Embryonic facial prominence (tissue), 1 donor: ENCODE measurements around the gene RGS12.

Experiments
- DNase-seq: peaks from one replicate; pipeline ENCODE4 v3.0.0-alpha.2; 2016; ENCODE audit errors: extremely low spot score

Gene RGS12

DNA sequence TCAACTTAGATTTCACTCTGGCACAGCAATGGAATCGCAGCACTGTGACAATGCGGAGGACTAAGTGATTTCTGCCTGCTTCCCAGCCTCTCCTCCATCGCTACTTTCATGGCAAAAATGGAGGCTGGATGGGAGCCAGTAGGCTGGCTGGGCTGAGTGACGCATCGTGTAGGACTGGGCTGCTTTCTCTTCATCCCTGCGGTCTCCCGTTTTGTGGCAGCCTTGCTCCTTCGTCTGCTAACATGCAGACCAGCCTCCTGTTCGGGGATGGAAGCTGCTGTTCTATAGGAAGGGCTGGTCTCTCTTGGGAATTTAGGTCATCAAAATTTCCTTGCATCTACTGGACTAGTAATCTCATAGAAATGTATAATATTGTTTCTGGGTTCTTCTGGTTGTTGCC lies 15.8 kb upstream of the RGS12 start:
- DNase-seq, result no peak

DNA sequence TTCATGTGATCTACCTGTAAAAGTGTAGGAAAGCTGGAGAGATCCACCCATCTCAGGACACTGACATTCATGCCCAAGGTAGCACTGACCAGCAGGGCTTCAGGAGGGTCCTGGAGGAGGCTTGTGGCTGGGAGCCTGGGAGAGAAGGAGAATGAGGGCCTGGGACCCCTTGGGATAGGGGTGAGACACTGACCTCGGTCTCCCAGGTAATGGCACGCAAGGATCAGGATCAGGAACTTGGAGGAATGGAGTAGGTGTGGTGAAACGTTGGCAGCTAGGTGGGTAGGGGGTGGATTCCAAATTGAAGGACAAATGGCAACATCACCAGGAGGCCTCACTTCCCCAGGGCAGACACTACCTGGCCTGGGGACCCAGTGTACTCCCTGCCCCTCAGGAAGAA lies 12.4 kb upstream of the RGS12 start:
- DNase-seq, result no peak

DNA sequence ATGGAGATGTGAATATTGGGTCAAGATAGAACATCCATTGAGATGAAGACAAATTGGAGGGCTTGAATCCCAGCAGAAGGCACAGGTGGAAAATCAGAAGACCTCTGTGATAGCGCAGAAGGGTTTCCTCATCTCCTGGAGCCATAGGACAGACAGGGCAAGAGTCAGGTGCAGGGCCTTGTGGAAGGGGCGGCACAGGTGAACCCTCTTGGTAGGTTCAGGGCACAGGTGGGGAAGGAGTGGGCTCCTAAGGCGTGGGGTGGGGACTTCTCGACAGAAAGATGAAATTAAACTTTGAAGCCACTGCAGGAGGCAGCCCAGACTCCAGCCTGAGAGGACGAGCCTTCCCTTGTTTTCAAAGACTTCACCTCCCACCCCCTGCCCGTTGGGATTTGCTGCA lies 9.3 kb upstream of the RGS12 start:
- DNase-seq, result no peak

DNA sequence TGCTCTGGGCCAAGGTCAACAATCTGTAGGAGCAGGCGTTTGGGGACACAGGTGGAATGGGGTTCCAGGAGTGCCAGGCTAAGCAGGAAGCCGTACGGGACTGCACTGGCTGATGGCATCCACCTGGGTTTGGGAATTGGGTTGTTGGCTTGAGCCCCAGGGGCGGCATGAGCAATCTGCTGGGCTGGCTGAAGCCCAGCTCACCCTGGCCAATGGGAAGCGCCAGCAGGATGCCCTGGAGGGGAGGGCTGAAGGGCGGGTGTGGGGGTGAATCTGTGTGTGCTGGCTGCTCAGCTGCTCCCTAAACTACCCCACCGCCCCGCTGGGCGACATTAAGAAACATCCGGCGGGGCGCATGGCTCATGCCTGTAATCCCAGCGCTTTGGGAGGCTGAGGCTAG lies 8.9 kb upstream of the RGS12 start:
- DNase-seq, result no peak

DNA sequence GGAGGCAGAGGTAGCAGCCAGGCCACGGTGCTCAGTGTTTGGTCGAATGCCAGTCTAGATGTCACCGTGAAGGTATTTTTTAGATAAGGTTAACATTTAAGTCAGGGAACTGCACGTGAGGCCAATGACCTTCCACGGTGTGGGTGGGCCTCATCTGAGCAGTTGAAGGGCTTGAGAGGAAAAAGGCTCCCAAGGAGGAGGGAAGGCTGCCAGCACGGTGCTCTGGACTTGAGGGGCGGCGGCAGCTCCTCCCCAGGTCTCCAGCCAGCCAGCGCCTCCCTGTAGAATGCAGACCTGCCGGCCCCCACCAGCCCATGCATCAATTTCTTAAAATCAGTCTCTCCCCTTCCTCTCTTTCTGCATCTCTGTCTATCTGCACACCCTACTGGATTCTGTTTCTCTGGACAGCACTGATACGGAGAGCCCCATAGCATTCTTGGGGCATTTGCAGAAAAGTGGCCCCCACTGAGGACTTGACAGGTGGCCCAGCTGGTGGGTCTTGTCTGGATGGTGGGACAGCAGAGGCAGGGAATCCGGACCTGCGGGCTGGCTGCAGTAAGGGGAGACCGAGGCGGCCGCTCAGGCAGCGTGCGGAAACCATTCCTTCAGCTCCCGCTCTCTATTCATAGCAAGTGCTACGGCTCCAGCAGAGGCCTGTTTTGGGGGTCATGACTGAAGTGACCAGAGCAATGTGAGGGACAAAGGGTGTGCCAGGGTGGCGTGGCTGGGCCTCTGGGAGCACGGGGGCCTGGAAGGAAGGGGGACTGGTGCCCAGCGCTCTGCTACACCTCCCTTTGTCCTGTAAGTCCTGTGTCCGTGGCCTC lies 7.9 kb upstream of the RGS12 start:
- no peak for DNase-seq

DNA sequence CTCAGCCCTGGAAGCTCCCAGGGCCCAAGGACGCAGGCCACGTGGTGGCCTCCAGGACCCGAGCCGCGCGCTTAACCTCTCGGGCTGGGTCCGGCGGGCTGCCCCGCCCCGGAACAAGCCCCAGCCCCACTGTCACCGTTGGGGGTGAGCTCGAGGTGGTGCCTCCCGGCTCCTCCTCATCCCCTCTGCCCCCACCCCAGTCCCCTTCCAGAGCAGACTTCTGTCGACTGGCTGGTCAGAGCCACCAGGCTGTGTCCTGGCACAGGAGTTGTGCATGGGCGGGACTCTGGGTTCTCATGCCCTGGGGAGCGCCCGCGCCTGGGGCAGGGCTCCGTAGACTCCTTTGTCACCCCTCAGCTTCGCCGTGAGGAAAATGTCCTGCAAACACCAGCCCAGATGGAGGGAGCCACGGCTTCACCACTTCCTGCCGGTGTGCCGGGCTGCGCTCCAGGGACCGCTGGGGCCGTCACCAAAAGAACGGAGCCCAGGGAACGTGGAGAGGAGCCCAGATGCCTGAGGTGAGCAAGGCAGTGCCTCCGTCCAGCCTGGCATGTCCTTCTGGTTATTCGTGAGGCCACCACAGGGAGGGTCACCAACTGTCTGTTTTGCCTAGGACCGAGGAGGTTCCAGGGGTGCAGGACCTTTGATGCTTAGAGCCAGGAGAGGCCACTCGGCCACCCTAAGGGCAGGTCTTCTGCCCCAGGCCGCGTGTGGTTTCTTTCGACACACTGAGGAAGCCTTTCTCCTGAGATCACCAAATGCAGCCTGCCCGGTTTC lies 7.1 kb upstream of the RGS12 start:
- no peak for DNase-seq

DNA sequence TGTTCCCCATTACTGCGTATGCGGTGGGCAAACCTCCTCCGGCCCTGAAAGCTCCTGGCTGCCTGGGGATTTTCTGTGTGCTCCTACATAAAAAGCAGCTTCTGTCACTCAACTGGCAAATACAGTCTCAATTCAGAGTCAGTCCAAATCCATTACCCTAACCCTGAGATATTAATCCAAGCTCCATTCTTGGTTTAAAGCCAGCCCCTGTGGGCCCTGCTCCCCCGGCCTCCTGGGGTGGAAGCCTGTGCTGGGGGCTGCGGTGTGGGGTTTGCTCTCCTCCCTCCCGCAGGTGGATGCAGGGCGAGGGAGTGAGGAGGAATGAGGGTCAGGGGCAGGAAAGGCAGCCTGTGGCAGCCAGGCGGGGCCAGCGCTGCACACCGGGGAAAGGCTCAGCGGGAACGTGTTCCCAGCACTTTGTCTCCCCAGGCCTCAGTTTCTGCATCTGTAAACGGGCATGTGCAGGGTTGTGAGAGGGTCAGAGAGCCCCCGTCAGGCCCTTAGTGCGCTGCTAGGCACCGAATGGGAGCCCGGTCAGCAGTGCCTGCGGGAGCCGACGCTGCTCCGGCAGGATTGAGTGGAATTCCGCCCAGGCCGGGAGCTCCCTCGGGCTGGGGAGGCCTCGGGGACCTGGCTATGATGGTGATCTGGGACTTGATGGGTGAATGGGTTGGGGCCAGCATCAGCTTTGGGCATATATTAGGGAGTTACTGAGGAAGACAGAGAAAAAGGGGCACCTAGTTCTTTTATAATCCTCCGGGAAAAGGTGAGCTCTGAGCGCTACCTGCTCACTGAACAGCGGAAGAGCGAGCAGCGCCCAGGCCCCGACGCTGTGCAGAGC lies 6.3 kb upstream of the RGS12 start:
- no peak for DNase-seq

DNA sequence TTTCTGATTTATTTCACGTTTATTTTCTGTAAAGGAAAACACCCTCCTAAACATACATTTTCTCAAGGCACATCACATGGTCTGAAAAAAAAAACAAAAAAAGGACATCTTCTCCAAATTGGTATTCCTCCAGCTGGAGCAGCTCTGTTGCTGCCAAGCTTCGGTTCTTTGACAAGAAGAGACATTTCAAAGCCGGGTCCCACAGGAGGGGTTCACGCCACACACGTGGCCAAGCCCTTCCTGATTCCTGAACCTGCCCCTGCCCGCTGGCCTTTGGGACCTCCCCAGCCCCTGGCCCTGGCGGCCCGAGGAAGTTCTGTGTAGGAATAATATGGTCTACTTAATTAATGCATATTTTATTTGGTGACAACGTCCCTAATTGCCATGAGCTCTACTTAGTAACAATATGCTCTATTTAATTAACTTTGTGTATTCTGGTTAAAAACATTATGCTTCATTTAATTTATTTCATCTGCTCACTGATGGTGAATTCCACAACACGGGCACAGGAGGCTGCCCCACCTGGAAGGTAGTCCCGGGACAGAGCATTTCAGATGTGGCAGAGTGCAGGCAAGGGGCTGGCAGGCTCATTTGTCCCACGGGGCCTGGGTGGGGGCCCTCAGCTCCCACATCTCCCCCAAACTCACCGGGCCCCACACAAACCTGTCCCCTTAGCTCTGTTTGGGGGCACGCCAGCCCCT lies 5.4 kb upstream of the RGS12 start:
- DNase-seq, result no peak

DNA sequence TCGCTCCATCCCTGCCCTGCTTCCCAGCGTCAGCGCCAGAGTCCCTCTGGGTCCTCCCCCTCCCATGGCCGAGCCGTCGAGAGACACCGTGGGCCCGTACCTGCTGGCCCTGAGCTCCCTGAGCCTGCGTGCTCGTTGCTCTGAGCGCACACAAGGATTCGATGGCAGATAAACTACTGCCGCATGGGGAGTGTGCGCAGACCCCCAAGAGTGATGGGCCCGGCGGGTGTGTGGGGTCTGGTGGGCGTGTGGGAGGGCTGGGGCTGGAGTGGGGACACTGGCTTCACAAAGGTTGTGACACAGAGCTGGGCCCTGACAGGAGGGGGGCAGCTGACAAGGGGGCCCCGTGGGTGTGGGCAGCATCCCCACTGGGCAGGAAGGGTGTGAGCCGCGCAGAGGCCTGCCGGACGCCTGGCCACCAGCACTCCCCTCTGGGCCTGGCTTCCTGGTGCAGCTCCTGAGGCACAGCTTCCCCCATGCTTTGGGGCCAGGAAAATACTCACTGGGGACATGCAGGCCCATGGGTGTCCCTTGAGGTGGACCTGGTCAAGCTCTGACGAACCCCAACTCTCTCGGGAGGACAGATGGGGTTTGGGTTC lies 4.8 kb upstream of the RGS12 start:
- DNase-seq, result no peak

DNA sequence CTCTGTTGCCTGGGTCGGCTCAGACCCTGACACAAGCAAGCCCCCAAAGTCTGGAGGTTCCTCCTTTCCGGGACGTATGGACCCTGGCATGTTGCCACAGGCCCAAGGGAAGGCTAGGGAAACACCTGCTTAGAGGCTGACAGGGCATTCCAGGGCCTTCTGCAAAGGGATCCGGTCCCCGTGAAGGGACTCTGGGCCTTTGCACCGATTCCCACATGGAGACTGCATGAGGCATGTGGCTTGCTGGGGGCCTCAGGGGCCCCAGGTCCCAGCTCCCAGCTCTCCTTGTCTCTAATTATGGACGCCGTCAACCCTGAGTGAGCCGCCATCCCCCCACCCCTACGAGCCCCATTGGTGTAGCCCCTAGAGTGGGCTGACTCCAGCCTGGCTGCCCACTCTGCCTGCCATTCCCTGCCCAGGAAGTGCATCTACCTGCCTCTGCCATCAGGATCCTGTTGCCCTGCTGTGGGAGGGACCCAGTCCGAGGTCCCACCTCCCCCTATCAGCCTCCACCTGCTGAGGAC lies 4.2 kb upstream of the RGS12 start:
- no peak for DNase-seq

DNA sequence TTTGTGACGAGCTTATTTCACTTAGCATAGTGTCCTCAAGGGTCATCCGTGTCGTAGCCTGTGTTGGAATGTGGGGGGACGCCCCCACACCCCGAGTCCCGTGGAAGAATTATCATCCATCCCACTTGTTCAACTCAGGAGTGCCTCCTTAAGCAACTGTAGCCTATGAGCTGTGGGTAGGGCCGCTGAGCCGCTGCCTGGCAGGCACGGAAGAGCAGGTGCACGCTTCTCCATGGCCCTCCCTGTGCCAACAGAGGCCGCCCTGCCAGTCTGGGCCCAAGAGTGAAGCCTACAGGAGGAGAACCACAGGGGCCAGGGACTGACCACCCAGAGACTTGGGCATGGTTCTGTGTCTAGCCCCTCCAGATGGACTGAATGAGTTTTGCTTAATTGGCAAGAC lies 2.3 kb upstream of the RGS12 start:
- DNase-seq, result no peak

DNA sequence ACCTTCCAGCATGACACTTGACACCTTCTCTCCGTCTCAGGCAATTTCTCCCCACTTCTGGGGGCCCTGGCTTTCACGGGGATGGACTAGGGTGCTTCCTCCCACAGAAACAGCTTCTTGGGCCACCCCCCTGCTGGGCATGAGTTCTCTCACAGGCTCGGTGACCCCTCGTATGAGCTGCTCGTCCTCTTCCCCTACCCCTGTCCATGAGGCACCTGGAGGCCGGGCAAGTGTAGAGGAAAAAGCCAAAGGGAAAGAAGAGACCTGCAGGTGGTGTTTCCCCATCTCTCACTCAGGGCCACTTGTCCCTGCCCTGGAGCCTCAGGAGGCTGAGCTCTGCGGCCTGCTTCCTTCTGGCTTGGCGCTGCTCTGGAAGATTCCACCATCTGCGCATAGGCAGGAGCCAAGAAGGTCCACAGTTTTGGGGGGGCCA lies 1.9 kb upstream of the RGS12 start:
- DNase-seq, result no peak

DNA sequence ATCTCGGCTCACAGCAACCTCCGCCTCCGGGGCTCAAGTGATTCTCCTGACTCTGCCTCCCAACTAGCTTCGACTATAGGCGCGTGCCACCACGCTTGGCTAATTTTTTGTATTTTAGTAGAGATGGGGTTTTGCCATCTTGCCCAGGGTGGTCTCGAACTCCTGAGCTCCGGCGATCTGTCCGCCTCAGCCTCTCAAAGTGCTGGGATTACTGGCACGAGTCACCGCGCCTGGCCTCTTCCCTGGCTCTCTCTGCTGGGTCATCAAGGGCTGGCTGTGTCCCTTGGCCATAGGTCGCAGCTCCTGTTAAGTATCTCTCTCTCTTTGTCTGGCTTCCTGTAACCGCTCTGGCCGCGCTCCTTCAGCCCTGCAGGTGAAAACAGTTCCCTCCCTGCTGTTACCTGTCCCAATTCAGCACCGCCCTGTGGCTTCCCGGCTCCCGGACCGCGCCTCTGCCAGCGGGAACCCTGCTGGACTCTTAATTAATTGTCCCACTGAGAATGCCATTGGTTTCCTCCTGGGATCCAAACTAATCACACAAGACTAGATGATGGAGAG lies 1.3 kb upstream of the RGS12 start:
- DNase-seq, result no peak

DNA sequence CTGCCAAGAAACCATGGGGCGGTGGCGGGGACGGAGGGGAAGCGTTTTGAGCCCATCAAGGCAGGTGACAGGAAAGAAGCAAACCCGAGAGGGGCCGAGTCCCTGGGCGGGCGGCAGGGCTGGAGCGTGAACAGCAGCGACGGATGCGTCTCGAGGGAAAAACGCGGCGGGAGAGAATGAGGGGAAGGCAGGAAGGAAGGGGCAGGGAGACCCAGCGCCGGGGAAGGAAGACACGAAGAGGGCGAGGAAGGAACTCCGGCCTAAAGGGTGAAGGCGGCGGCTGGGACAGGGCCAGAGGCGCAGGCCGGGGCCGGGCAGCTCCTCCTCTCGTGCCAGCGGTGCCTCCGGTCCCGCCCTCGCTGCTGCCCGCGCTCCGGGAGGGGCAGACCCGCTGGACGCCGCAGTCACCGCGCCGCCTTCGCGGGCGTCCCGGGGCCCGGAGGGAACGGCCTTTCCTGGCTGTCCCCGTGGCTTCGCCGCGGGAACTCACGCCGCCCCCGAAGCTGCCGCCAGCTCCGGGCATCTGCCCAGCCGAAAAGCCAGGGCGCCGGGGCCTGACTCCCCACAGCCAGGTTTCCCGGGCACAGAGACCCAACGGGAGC lies 751 bp upstream of the RGS12 start:
- DNase-seq, result no peak

DNA sequence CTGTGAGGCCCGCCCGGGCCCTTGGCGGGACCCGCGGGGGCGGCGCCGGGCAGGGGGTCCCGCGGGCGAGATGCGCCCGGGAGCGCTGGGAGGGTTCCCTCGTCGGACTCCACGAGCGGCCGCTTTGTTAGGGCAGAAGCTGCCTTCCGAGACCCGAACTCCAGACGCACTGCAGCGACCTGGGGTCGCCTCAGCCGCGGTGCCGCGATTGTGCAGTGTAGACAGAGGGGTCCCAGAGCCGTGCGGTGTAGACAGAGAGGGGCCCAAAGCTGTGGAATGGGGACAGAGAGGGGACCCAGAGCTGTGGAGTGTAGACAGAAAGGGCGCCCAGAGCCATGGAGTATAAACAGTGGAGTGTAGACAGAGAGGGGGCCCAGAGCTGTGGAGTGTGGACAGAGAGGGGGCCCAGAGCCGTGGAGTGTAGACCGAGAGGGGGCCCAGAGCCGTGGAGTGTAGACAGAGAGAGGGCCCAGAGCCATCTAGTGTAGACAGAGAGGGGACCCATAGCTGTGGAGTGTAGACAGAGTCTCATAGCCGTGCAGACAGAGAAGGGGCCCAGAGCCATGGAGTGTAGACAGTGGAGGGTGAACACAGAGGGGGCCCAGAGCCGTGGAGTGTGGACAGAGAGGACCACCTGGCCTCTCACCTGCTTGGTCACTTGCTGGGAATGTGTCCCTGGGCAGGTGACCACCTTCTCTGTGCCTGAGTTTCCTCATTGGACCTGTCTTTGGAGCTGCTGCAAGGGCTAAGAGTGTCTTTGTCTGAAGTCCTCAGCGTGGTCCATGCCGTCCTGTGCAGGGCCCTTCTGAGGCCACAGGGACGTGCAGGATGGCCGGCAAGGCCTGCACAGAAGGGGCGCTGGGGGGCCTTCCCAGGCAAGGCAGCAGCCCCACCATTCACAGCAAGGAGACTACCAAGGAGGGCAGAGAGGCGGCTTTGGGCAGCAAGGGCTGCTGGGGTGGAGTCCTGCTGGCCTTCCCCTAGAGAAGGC lies 875 bp downstream of the RGS12 start:
- no peak for DNase-seq

DNA sequence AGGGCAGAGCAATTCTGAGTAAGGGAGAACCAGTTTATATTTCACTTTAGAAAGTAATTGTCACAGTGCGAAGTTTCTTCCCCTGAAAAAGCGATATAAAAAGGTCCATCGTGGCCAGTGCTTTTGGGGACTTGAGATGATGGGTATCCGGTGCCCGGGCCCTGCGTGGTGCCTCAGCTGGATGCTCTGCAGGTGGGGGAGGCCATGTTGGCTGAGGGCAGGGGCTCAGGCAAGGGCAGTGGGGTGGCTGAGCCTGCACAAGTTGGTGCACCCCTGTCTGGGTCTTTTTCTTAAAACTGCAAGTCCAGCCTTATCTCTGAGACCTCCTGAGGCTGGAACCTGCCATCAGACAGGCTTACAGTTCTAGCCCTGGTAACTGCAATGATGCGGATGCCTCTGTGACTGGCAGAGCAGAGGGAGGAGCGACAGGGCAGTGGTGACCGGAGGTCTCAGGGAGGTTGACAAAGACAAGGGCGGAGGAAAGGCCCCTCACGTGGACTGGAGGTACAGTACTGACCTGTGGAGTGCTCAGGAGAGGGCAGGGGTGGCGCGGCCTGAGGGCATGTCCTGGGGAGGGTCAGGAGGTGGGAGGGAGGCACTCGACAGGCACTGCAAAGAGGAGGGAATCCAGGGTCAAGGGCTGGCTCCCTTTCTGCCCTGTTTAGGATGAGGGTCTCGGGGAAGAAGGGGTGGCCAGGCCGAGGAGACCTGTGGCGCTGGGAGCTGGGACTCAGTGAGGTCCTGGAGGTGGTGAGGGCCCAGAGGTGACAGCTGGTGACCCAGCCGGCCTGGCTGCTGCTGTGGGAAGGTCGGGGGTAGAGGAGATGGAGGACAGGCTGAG lies 1.8 kb downstream of the RGS12 start:
- no peak for DNase-seq

DNA sequence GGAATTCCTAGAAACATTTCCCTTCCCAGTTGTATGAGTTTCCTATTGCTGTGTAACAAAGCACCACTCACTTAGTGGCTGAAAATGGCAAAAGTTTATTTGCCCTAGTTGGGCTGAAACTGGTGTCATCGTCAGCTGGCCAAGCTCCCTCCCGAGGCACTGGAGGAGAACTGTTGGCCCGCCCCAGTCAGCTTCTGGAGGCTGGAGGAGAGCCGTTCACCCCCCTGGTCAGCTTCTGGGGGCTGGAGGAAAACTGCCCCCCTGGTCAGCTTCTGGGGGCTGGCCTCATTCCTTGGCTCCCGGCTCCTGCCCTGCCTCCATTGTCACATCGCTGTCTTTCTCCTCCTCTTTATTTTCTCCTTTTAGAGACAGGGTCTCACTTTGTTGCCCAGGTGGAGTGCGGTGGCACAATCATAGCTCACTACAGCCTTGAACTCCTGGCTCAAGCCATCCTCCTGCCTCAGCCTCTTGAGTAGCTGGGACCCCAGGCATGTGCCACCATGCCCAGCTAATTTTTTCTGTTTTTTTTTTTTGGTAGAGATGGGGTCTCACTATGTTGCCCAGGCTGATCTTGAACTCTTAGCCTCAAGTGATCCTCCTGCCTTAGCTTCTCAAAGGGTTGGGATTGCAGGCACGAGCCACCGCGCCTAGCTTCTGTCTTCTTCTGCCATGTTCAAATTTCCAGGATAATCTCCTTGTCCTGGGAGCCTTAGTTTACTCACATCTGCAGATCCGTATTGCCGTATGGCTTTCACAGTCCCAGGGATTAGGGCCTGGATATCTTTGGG lies 3.2 kb downstream of the RGS12 start:
- DNase-seq, result no peak
